Calu3 (cell line): ENCODE data around the gene TRABD2B. TPM values are rescaled to one million over a fixed set of nuclear protein-coding genes. Genes with fewer than 3 reads are reported as not detected.

Experiments used
- BruUV-seq: library from RNA; stranded (reverse); fragments of 400-500 nt; replicated peaks from 2 replicates; lab custom pipeline; 2021; lab: Mats Ljungman, UMichigan
- CTCF ChIA-PET: fragments of 300-600 bp; sonication (Branson Sonifier 250); formaldehyde crosslinking; loops from one replicate; lab custom pipeline; 2022; ENCODE audit warnings: antibody characterized with exemption; lab: Charles Lee
- DNase-seq: peaks from one replicate; pipeline ENCODE4 v3.0.0; 2022
- H3K27ac Mint-ChIP-seq: one replicate; pipeline ENCODE4 v1.8.0; 2022; ENCODE audit warnings: mixed read lengths; ENCODE audit not compliant: unreplicated experiment
- H3K27me3 Mint-ChIP-seq: one replicate; pipeline ENCODE4 v1.8.0; 2022; ENCODE audit warnings: mixed read lengths; ENCODE audit not compliant: unreplicated experiment
- H3K36me3 Mint-ChIP-seq: one replicate; pipeline ENCODE4 v1.8.0; 2022; ENCODE audit warnings: mild to moderate bottlenecking, moderate library complexity, mixed read lengths; ENCODE audit not compliant: insufficient read depth, unreplicated experiment
- H3K4me1 Mint-ChIP-seq: one replicate; pipeline ENCODE4 v1.8.0; 2022; ENCODE audit warnings: mild to moderate bottlenecking, low read depth, mixed read lengths; ENCODE audit not compliant: unreplicated experiment
- H3K4me3 Mint-ChIP-seq: one replicate; pipeline ENCODE4 v1.8.0; 2022; ENCODE audit warnings: mild to moderate bottlenecking, low read depth, moderate library complexity, mixed read lengths; ENCODE audit not compliant: unreplicated experiment
- H3K9me3 Mint-ChIP-seq: one replicate; pipeline ENCODE4 v1.8.0; 2022; ENCODE audit warnings: low read depth, mixed read lengths; ENCODE audit not compliant: unreplicated experiment
- intact Hi-C: fragments of 100-400 bp; cut with micrococcal nuclease; formaldehyde crosslinking; loops from one replicate; pipeline ENCODE4 v1.10.0; 2022; ENCODE audit not compliant: unreplicated experiment
- total RNA-seq: library from RNA; stranded (reverse); gene quantifications from 2 replicates; pipeline ENCODE4 v1.2.3, GENCODE V29; 2022
- TF ChIP-seq, protein P1 (sequence below): fragments of 200-600 bp; IDR thresholded peaks from one replicate; pipeline ENCODE4 v1.8.0; 2022; ENCODE audit warnings: antibody characterized with exemption; ENCODE audit not compliant: unreplicated experiment

TRABD2B gene
- total RNA-seq, 1 experiment from 2014 or later = 0.42 TPM

DNA sequence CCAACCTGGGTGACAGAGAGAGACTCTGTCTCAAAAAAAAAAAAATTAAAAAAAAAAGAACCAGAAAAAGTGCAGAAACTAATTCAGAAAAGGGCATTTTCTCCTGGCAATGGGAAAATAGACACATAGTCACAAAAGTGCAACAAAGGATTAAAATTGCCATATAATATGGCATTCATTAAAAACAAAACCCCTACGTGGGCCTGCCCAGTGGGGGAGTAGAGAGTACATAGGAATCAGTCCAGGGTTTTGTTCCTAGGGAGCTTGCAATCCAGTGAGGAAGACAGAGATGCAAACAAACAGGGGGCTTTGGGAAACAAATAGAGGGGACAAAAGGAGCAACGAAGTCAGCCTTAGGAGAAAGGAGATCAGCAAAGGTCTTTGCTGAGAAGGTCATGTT lies 4.5 kb upstream of the TRABD2B start:
- no TSS peak for BruUV-seq
- no peak for DNase-seq
- TF ChIP-seq, protein P1, sequence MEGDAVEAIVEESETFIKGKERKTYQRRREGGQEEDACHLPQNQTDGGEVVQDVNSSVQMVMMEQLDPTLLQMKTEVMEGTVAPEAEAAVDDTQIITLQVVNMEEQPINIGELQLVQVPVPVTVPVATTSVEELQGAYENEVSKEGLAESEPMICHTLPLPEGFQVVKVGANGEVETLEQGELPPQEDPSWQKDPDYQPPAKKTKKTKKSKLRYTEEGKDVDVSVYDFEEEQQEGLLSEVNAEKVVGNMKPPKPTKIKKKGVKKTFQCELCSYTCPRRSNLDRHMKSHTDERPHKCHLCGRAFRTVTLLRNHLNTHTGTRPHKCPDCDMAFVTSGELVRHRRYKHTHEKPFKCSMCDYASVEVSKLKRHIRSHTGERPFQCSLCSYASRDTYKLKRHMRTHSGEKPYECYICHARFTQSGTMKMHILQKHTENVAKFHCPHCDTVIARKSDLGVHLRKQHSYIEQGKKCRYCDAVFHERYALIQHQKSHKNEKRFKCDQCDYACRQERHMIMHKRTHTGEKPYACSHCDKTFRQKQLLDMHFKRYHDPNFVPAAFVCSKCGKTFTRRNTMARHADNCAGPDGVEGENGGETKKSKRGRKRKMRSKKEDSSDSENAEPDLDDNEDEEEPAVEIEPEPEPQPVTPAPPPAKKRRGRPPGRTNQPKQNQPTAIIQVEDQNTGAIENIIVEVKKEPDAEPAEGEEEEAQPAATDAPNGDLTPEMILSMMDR = no peak
- Mint-ChIP-seq H3K27ac (no peak overlapping the region), H3K4me1 (no peaks in the 10 kb centered on the region), H3K27me3 (peaks cover 24% of the 10 kb centered on the region), H3K9me3 (no peaks in the 10 kb centered on the region), H3K36me3 (peaks cover 5% of the 10 kb centered on the region), H3K4me3 (no peak overlapping the region)
- CTCF ChIA-PET = interaction anchor here (0.7 kb wide), 1 partner anchor 162 kb away, joined by 4 read pairs; no protein-coding TSS in a partner anchor
- intact Hi-C loops = loop anchor here (5.0 kb wide), 1 partner anchor 264 kb away; no protein-coding TSS in a partner anchor

DNA sequence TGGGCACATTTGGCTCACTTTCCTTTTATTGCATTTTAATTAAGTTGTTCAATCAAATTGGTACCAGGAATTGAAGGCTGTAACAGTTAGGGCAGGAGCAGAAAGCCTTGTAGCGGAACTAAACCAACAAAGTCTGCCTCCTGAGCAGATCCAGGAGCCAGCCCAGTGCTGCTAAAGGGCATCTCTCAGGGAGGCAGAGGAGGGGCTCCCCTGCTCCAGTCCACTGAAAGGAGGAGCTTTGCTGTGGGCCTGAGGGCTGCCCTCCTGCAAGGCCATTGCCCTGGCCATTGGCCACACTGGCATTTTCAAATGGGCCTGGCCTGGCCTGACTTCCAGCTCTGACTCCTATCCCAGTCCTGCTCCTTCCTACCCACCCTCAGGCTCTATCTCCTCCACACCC lies 3.7 kb upstream of the TRABD2B start:
- peaks cover 7% of the 10 kb centered on the region for H3K4me1 Mint-ChIP-seq
- peaks cover 11% of the 10 kb centered on the region for H3K36me3 Mint-ChIP-seq
- DNase-seq = no peak
- TF ChIP-seq, protein P1 = no peak
- no peak overlapping the region for H3K4me3 Mint-ChIP-seq
- CTCF ChIA-PET = no interaction called here
- H3K27me3 Mint-ChIP-seq = peaks cover 32% of the 10 kb centered on the region
- BruUV-seq = no TSS peak
- intact Hi-C loops = loop anchor here (5.0 kb wide), 1 partner anchor 264 kb away; no protein-coding TSS in a partner anchor
- no peaks in the 10 kb centered on the region for H3K9me3 Mint-ChIP-seq
- H3K27ac Mint-ChIP-seq = no peak overlapping the region

DNA sequence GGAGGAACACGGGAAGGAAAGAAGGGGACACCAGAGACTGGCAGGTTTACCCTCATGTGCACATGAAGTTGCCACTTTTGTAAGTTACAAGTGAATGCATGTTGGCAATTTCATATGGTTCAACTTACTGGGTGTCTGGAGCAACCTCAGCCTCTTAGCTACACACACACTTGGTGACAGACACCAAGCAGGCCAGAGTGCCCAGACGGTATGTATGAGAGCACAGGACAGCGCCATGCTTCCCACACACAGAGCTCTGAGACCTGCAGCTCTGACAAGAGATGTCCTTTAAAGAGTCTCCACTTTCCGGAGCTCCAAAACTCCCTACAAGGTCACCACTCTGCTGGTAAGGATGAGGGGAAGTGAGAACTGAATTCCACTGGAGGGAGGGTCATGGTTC lies 1.9 kb upstream of the TRABD2B start:
- peaks cover 50% of the 10 kb centered on the region for H3K27me3 Mint-ChIP-seq
- DNase-seq = no peak
- TF ChIP-seq, protein P1 = no peak
- H3K27ac Mint-ChIP-seq = no peak overlapping the region
- no peak overlapping the region for H3K4me3 Mint-ChIP-seq
- peaks cover 11% of the 10 kb centered on the region for H3K4me1 Mint-ChIP-seq
- peaks cover 15% of the 10 kb centered on the region for H3K36me3 Mint-ChIP-seq
- CTCF ChIA-PET = interaction anchor here (0.8 to 2.2 kb wide), 2 partner anchors 29 to 63 kb away, joined by 3 to 25 read pairs; no protein-coding TSS in a partner anchor
- no TSS peak for BruUV-seq
- H3K9me3 Mint-ChIP-seq = no peaks in the 10 kb centered on the region
- intact Hi-C loops = loop anchor here (5.0 kb wide), 2 partner anchors 52 to 63 kb away; no protein-coding TSS in a partner anchor

DNA sequence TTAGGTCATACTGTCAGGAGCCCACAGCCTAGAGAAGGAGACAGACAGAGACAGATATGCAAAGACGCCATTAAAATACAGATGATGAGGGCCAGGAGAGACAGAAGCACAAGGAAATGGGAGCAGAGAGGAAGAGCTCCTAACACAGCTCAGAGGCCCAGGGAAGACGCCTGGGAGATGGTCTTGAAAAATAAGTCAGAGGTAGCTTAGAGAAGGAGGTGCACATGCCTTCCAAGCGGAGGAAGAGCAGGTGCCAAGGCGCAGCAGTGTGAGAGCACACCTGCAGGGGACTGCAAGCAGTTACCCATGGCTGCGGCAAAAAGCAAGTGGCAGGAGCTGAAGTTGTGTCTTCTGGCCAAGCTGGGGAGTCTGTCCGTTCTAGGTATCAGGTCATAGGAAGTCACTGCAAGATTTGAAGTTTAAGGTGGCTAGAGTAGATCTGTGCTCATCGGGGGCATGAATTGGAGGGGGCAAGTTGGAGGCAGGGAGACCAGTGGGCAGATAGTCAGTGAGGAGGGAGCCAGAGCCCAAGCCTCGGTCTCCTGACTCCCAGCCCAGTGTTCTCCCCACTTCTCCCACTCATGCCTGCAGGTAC lies 1.3 kb upstream of the TRABD2B start:
- peaks cover 56% of the 10 kb centered on the region for H3K27me3 Mint-ChIP-seq
- H3K27ac Mint-ChIP-seq = no peak overlapping the region
- H3K36me3 Mint-ChIP-seq = peaks cover 15% of the 10 kb centered on the region
- no peak overlapping the region for H3K4me3 Mint-ChIP-seq
- no peak for DNase-seq
- H3K4me1 Mint-ChIP-seq = peaks cover 11% of the 10 kb centered on the region
- CTCF ChIA-PET = interaction anchor here (0.5 to 2.2 kb wide), 4 partner anchors 28 to 1663 kb away, joined by 3 to 25 read pairs (median 6); no protein-coding TSS in a partner anchor
- TF ChIP-seq, protein P1 = no peak
- intact Hi-C loops = loop anchor here (5.0 kb wide), 2 partner anchors 51 to 64 kb away; no protein-coding TSS in a partner anchor
- no TSS peak for BruUV-seq
- no peaks in the 10 kb centered on the region for H3K9me3 Mint-ChIP-seq
